GM23338 (cell line): Measurements from ENCODE around the gene KRT85. TPM values are rescaled to one million over a fixed set of nuclear protein-coding genes. Genes with fewer than 3 reads are reported as not detected.

Experiments
- ATAC-seq: fragments of 200-7000 bp; cut with Tn5 transposase; 3 replicates; pipeline ENCODE4 v1.9.1; 2020
- DNase-seq: peaks from one replicate; pipeline ENCODE4 v3.0.0-alpha.2; 2015; ENCODE audit warnings: low spot score
- H2AFZ ChIP-seq: fragments of 200-600 bp; sonication (generic); 2 replicates; pipeline ENCODE4 v1.8.0; 2016; ENCODE audit warnings: antibody characterized with exemption, mild to moderate bottlenecking, moderate library complexity
- H3F3A ChIP-seq: fragments of 200-600 bp; sonication (generic); replicated peaks from 2 replicates; pipeline ENCODE4 v1.8.0; 2017; ENCODE audit warnings: antibody characterized with exemption, mixed run types, low read depth
- H3K27ac ChIP-seq: fragments of 200-600 bp; sonication (generic); 2 replicates; pipeline ENCODE4 v1.6.1; 2016; ENCODE audit warnings: low read depth
- H3K27me3 ChIP-seq: fragments of 200-600 bp; sonication (generic); 2 replicates; pipeline ENCODE4 v1.8.0; 2016; ENCODE audit warnings: mild to moderate bottlenecking, mixed run types, moderate library complexity; ENCODE audit not compliant: insufficient read depth
- H3K36me3 ChIP-seq: fragments of 200-600 bp; sonication (generic); 2 replicates; pipeline ENCODE4 v1.8.0; 2016; ENCODE audit warnings: mild to moderate bottlenecking; ENCODE audit not compliant: insufficient read depth
- H3K4me1 ChIP-seq: fragments of 200-600 bp; sonication (generic); 2 replicates; pipeline ENCODE4 v1.8.0; 2016; ENCODE audit warnings: mild to moderate bottlenecking, moderate library complexity; ENCODE audit not compliant: insufficient read depth
- H3K4me2 ChIP-seq: fragments of 200-600 bp; sonication (generic); 2 replicates; pipeline ENCODE4 v1.7.1; 2017; ENCODE audit warnings: mixed run types
- H3K4me3 ChIP-seq: fragments of 200-600 bp; sonication (generic); 2 replicates; pipeline ENCODE4 v1.6.1; 2016; ENCODE audit warnings: mixed run types
- H3K79me2 ChIP-seq: fragments of 200-600 bp; sonication (generic); replicated peaks from 2 replicates; pipeline ENCODE4 v1.8.0; 2017; ENCODE audit warnings: mild to moderate bottlenecking; ENCODE audit not compliant: insufficient read depth
- H3K9me2 ChIP-seq: fragments of 200-600 bp; sonication (generic); 2 replicates; pipeline ENCODE4 v1.8.0; 2017; ENCODE audit not compliant: insufficient read depth
- H4K20me1 ChIP-seq: fragments of 200-600 bp; sonication (generic); replicated peaks from 2 replicates; pipeline ENCODE4 v1.8.0; 2017; ENCODE audit warnings: mild to moderate bottlenecking; ENCODE audit not compliant: insufficient read depth
- H3K27ac Mint-ChIP-seq: 2 replicates; pipeline ENCODE4 v1.8.0; 2020; ENCODE audit warnings: inconsistent platforms, mild to moderate bottlenecking, moderate library complexity, mixed read lengths
- H3K27me3 Mint-ChIP-seq: 3 replicates; pipeline ENCODE4 v1.8.0; 2022; ENCODE audit warnings: low read depth, mild to moderate bottlenecking, moderate library complexity, mixed read lengths, inconsistent platforms; ENCODE audit not compliant: insufficient read depth, poor library complexity
- H3K36me3 Mint-ChIP-seq: 3 replicates; pipeline ENCODE4 v1.8.0; 2021; ENCODE audit warnings: low read depth, mild to moderate bottlenecking, inconsistent platforms, moderate library complexity, mixed read lengths
- H3K4me1 Mint-ChIP-seq: 3 replicates; pipeline ENCODE4 v1.8.0; 2020; ENCODE audit warnings: mild to moderate bottlenecking, inconsistent platforms, mixed read lengths
- H3K4me3 Mint-ChIP-seq: 3 replicates; pipeline ENCODE4 v1.8.0; 2021; ENCODE audit warnings: moderate library complexity, mild to moderate bottlenecking, inconsistent platforms, mixed read lengths
- H3K9me3 Mint-ChIP-seq: 3 replicates; pipeline ENCODE4 v1.8.0; 2020; ENCODE audit warnings: moderate library complexity, mild to moderate bottlenecking, inconsistent platforms, mixed read lengths
- CREB1 ChIP-seq: fragments of 250-450 bp; sonication (Bioruptor Pico); IDR thresholded peaks from 2 replicates; pipeline ENCODE4 v1.5.0; 2020; ENCODE audit warnings: low read depth, mild to moderate bottlenecking, moderate library complexity
- CTCF ChIP-seq, 2 experiments: fragments of 200-600 bp in 1 of 2; sonication (generic) in 1 of 2; conservative IDR thresholded peaks; 2 replicates each; pipeline versions ENCODE4 v1.5.1 to v1.6.1; 2016 to 2017; ENCODE audit warnings: antibody characterized with exemption in 2 of 2, low read depth in 2 of 2, mild to moderate bottlenecking in 2 of 2, moderate library complexity in 1 of 2
- ETS1 ChIP-seq: IDR thresholded peaks from 2 replicates; pipeline ENCODE4 v1.6.1; 2016; ENCODE audit warnings: antibody characterized with exemption
- EZH2 ChIP-seq: fragments of 200-600 bp; sonication (generic); IDR thresholded peaks from one replicate; pipeline ENCODE4 v1.8.0; 2017; ENCODE audit warnings: antibody characterized with exemption, mild to moderate bottlenecking, low read depth; ENCODE audit not compliant: unreplicated experiment
- EZH2phosphoT487 ChIP-seq: fragments of 200-600 bp; sonication (generic); IDR thresholded peaks from one replicate; pipeline ENCODE4 v1.8.1; 2018; ENCODE audit warnings: antibody characterized with exemption; ENCODE audit not compliant: unreplicated experiment
- JUNB ChIP-seq: IDR thresholded peaks from one replicate; pipeline ENCODE4 v1.6.1; 2016; ENCODE audit warnings: antibody characterized with exemption; ENCODE audit not compliant: unreplicated experiment
- NANOG ChIP-seq: IDR thresholded peaks from 2 replicates; pipeline ENCODE4 v1.6.1; 2016; ENCODE audit warnings: antibody characterized with exemption, borderline replicate concordance
- POLR2AphosphoS5 ChIP-seq: IDR thresholded peaks from 2 replicates; pipeline ENCODE4 v1.6.1; 2016; ENCODE audit warnings: antibody characterized with exemption, low read depth
- REST ChIP-seq: IDR thresholded peaks from one replicate; pipeline ENCODE4 v1.6.1; 2018; ENCODE audit warnings: antibody characterized with exemption; ENCODE audit not compliant: unreplicated experiment
- STAT1 ChIP-seq: IDR thresholded peaks from one replicate; pipeline ENCODE4 v1.6.1; 2016; ENCODE audit warnings: antibody characterized with exemption; ENCODE audit not compliant: unreplicated experiment
- ZNF114 ChIP-seq: fragments of 250-450 bp; sonication (Bioruptor Pico); IDR thresholded peaks from 2 replicates; pipeline ENCODE4 v1.5.0; 2020; ENCODE audit warnings: mild to moderate bottlenecking, moderate library complexity
- ZNF331 ChIP-seq: fragments of 250-450 bp; sonication (Bioruptor Pico); IDR thresholded peaks from 2 replicates; pipeline ENCODE4 v1.5.0; 2020; ENCODE audit warnings: low read depth, mild to moderate bottlenecking, moderate library complexity
- polyA plus RNA-seq: library from polyadenylated mRNA; unstranded; fragments of >200 nt; fragmentation: Nextera tagmentation; extraction: Ambion mirVana; gene quantifications from 2 replicates; pipeline ENCODE4 v1.2.1, GENCODE V29; 2016
- total RNA-seq: library from RNA; depleted of rRNA; stranded (reverse); fragments of >200 nt; shearing (Covaris generic); gene quantifications from 2 replicates; pipeline ENCODE4 v1.2.3, GENCODE V29; 2014

The KRT85 gene
- total and polyA plus RNA-seq, 2 experiments from 2014 or later, result not detected

- TF ChIP-seq EZH2phosphoT487 (no peak), NANOG (no peak)
Observed at GRCh38 chr12:52399756-52400155, 32.5 kb upstream of the KRT85 start (continued).

- Histone ChIP-seq H3K9me2 (no peaks in the 10 kb centered on the region), H3K27ac (no peak overlapping the region), H3K4me2 (no peak overlapping the region), H3F3A (no peaks in the 10 kb centered on the region), H2AFZ (no peak overlapping the region), H3K4me3 (no peak overlapping the region), H3K79me2 (no peaks in the 10 kb centered on the region), H3K36me3 (no peaks in the 10 kb centered on the region), H3K4me1 (no peaks in the 10 kb centered on the region), H4K20me1 (no peaks in the 10 kb centered on the region), H3K27me3 (no peaks in the 10 kb centered on the region)
- Mint-ChIP-seq H3K4me3 (no peak overlapping the region), H3K27ac (no peak overlapping the region), H3K36me3 (no peaks in the 10 kb centered on the region), H3K27me3 (peaks cover 3% of the 10 kb centered on the region), H3K9me3 (no peaks in the 10 kb centered on the region; the same call in 1 of the 3 replicates), H3K4me1 (peaks cover 7% of the 10 kb centered on the region)
- DNase-seq (no peak), ATAC-seq (no peak)
- TF ChIP-seq POLR2AphosphoS5 (no peak), STAT1 (no peak), EZH2phosphoT487 (no peak), ZNF331 (no peak), EZH2 (no peak), NANOG (no peak), CREB1 (CRISPR knock-in tag) (no peak), CTCF (conservative IDR thresholded peaks at IDR 0.05; ENCODE audit: low read depth in 2 of 2) (no peak)
Observed at GRCh38 chr12:52398176-52398575, 30.9 kb upstream of the KRT85 start.

GRCh38 chr12:52396656-52397055, 29.4 kb upstream of the KRT85 start:
- H3F3A ChIP-seq, result no peaks in the 10 kb centered on the region
- DNase-seq (no peak), ATAC-seq (no peak)
- H4K20me1 ChIP-seq, result no peaks in the 10 kb centered on the region
- Mint-ChIP-seq H3K27ac (no peak overlapping the region), H3K4me3 (no peak overlapping the region), H3K36me3 (no peaks in the 10 kb centered on the region), H3K9me3 (no peaks in the 10 kb centered on the region; the same call in 1 of the 3 replicates), H3K4me1 (no peaks in the 10 kb centered on the region; the same call in 2 of the 3 replicates), H3K27me3 (peaks cover 3% of the 10 kb centered on the region)
- no peaks in the 10 kb centered on the region for H3K4me1 ChIP-seq
- no peaks in the 10 kb centered on the region for H3K36me3 ChIP-seq
- no peak overlapping the region for H2AFZ ChIP-seq
- H3K4me3 ChIP-seq, result no peak overlapping the region
- H3K27ac ChIP-seq, result no peak overlapping the region
- no peaks in the 10 kb centered on the region for H3K27me3 ChIP-seq
- H3K79me2 ChIP-seq, result no peaks in the 10 kb centered on the region
- H3K9me2 ChIP-seq, result no peaks in the 10 kb centered on the region
- H3K4me2 ChIP-seq, result no peak overlapping the region
- TF ChIP-seq REST (no peak), ZNF331 (no peak), POLR2AphosphoS5 (no peak), ZNF114 (CRISPR knock-in tag) (no peak), JUNB (no peak), EZH2 (no peak), NANOG (no peak), CTCF (conservative IDR thresholded peaks at IDR 0.05; ENCODE audit: low read depth in 2 of 2) (no peak), ETS1 (no peak), EZH2phosphoT487 (no peak), STAT1 (no peak)
